Stimulated activated CD8-positive, alpha-beta memory T cell treated with anti-CD3 and anti-CD28 coated beads, Interleukin-12 subunit alpha, Interleukin-12 subunit beta, amount 100 ng/mL, for 24 hours (primary cell): ENCODE results near the gene MLPH.
A peak's percentile ranks its signal among the peaks of the same experiment; 100 is the strongest.

Experiments used
- DNase-seq: peaks from one replicate; pipeline ENCODE4 v3.0.0-alpha.2; 2020; ENCODE audit errors: extremely low read depth

MLPH gene

DNA sequence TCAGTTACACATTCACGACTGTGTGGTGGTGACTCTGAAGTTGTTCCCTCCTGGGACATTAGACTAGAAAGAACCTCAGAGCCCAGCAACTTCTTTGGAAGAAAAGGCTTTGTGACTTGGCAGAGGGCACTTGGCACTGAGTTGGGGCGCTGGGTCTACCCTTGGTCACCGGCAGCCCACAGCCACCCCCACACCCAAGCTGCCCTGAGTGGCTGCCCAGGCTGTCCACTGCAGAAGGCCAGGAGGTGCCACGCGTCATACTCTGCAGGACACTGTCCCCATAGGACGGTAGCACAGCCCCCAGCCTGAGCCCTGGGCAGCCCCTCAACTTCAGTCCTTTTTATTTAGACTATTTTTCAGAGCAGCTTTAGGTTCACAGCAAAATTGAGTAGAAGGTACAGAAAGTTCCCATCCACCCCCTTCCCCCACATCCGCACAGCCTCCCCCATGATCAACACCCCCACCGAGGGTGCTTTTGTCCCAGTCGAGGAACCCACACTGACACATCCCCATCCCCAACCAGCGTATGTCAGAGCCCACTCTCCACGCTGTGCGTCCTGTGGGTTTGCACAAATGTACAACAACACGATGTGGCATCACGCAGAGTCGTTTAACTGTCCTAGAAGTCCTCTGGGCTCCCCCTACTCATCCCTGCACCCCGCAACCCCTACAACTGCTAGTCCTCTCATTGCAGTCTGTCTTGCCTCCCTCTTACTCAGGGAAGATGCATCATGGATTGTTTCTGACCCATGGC is 80.4 kb downstream of the MLPH start:
- no peak for DNase-seq

DNA sequence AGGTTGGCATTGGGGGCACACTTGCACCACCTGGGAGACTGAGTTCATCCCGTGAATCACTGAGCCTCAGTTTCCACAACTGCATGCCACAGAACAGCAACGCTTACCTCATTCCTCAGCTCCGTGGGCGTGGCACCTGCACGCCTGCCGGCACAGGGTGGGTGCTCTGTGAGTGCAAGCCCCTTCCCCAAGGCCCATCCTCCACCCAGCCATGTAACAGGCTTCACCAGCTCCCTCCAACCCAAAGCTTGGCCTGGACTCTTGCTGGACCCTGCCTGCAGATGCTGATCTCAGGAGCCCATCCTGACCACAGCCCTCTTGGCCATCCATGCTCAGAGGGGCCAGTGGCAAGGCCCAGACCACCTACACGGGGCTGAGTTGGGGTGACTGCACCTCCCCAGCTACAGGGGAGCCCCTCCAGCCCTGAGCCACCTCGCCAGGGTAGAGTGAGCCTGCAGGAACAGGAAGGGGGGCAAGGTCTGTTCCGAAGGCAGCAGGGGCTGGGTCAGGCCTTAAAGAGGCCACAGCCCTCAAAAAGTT is 81.1 kb downstream of the MLPH start:
- no peak for DNase-seq

DNA sequence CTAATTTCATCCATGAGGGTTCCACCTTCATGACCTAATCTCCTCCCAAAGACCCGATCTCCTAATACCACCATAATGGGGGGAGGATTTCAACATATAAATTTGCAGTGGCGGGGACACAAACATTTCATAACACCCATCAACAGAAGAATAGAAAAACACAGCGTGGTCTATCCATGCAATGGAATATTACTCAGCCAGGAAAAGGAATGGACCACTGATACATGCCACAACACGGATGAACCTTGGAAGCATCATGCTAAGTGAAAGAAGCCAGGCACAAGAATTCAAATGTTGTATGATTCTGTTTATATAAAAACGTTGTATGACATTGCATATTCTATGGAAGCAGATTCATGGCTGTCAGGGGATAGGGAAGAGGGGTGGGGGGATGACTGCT is 82.0 kb downstream of the MLPH start:
- DNase-seq = no peak

DNA sequence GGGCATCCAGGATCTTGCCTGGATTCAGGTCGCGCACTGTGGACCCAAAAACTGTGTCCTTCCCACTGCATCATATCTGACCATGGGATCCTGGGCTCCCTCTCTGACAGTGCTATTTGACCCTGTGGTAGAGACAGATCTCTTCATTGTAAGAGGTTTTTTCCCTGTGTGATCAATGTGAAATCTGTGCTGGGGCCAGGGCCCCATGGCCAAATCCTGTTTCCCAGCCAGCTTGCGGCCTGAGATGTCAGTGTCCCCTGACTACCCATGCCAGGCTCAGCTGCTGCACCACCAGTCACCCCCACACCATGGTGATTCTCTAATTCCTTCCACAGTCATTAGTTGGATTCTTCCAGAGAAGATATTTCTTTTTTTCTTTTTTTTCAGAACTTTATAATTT is 82.8 kb downstream of the MLPH start:
- no peak for DNase-seq

DNA sequence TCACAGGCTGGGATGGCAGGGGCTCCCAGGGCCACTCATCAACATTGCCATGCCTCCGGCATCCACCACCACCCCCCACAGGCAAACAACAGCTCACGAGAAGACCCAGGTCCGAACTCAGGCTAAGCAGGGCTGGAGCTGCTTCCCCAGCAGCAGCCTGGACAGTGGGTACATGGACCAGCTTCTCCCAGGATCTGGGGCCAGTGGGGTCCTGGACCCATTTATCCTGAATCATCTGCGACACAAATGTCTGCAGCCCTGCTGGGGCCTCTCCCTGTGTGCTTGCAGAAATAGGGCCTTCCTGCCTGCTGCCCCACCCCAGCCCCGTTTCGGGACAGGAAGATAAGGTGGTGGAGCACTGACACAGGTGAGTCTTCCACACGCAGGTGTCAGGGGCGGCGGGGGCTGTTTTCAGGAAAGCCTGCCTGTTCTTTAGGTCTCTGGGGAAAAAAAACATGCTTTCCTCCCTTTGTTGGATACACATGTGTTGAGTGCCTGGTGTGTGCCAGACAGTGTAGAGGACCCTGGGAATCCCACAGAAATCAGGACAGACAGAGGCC is 83.8 kb downstream of the MLPH start:
- no peak for DNase-seq

DNA sequence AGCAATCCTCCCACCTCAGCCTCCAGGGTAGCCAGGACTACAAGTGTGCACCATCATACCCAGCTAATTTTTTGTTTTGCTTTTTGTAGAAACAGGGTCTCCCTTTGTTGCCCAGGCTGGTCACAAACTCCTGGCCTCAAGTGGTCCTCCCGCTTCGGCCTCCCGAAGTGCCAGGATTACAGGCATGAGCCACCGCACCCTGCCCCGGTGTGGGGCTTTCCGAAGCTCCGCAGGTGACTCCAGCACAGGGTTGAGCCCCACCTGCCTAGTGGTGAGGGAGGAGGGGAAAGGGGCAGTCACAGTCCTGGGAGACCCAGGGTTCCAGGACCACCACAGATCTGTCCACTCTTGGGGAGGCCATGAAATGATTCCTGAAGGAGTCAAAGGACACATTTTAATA is 84.5 kb downstream of the MLPH start:
- no peak for DNase-seq

DNA sequence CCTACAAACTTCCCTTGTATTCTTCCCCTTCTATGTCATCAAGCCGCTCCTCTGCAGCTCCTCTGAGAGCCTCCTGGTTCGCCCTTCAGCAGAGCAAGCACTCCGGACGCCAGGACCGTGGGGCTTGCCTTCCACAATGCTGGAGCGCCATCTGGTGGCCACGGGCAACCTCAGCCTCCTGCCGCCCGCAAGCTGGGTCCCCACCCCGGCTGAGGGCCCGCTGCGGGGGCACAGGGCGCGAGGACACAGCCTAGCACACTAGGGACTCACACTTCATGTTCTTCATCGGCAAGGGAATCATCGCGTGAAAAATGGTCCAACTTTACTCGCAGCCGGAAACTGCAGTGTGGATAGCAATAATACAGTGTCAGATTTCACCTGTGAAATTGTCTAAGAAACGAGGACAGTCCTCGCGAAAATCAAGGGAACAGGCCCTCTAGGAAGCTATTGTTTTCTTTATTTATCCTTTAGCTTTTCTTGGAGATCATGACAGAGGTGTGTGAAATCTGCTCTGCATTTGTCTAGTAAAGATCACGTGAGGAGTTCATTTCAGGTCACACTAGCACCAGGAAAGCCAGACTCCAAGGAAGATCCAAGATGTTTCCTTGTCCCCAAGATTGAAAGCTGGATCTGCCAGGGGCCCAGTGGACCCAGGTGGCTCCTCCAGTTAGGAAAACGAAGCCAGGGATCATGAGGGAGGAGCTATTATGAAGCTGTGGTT is 85.1 kb downstream of the MLPH start:
- DNase-seq = peak; percentile 70

DNA sequence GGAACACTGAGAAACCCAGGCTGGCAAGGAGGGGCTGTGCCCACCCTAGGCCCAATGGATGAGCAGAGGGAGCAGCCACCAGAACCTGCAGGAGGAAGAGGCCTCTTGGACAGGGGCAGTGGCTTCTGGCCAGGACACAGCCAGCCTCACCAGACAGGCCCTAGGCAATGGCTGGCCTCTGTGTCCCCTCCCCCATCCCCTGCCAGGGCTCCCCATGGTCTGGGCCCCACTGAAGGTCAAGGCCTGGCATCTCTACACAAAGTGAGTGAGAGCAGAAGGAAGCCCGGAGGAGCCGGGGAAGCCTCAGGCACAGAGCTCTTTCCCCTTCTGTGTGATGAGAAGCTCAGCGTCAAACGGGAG is 85.7 kb downstream of the MLPH start:
- no peak for DNase-seq

DNA sequence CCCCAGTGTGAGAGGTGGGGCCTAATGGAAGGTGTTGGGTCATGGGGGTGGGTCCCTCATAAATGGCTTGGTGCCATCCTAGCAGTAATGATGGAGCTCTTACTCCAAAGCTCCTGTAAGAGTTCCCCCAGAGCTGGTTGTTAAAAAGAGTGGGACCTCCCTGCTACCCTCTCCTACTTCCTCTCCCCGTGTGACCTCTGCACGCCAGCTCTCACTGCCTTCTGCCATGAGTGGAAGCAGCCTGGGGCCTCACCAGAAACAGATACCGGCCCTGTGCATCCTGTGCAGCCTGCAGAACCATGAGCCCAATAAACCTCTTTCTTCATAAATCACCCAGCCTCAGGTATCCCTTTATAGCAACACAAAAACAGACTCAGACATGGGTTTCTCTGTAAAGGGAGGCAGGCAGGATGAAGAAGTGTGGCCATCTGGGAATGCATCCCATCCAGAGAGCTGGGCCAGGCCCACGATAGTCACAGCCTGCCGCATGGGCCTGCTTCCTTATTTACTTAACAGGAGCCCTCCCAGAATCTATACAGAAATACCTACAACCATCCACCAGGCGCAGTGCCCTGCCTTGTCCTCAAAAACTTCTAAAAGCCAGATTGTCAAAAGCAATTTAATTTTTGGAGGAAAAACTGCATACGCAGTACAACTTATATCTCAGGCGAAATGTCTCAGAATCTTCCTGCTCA is 86.8 kb downstream of the MLPH start:
- DNase-seq = no peak

DNA sequence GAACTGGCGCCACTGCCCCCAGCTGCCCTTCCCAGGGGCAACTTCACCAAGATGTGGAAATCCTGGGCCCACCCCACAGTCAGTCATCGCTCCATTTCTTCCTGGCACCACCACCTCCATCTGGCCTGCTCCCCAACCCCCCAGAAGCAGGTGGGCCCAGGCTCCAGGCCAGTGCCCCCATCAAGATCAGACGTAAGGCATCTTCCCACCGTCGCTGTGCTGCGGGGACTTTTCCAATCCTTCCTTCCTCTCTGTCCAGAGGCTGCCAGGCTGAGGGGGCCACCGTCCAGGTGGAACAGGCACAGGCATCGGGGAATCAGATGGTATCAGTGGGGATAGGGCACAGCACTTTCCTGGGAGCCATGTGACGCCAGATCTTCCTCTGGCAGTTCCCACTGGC is 87.4 kb downstream of the MLPH start:
- DNase-seq = no peak

DNA sequence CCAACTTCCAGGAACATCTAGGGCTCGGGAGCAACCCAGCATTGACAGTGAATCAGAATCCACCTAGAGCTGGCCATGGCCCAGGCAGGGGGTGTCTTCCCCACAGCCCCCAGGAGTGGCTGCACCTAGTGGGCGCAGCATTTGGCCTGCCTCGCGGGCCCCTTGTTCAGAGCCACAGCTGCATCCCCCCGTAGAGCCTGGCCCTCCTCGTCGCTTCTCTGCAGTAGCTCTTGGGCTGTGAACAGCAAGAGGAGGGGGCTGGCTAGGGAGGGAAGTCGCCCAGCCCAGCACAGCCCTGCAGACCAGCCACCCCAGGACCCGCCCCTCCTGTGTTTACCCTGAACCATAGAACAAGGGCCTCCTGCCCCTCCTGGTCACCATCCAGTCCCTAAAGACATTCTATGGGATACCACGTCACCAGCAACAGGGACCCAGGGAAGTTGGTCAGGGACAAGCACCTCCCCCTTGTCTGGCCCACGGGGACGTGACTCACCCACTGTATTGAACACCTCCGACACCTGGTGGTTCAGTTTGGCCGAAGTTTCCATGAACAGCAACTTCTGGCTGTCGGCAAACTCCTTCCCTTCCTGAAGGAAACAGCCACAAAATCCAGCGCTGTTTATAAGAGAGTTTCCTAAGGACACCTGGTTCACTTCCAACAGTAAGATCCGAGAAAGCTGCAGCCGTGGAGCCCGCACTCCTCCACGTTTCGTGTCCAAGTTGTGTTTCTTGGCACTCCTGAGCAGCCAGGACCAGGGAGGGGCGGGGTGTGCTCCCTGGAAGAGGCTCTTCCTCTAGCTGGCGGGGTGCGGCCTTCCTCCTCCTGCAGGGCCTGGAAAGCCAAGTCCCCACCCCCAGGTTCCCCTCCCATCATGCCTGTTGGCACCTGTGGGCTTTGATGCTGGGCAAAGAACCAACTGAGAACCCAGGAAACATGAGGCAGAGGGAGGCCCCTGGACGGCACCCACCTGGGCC is 88.1 kb downstream of the MLPH start:
- no peak for DNase-seq

DNA sequence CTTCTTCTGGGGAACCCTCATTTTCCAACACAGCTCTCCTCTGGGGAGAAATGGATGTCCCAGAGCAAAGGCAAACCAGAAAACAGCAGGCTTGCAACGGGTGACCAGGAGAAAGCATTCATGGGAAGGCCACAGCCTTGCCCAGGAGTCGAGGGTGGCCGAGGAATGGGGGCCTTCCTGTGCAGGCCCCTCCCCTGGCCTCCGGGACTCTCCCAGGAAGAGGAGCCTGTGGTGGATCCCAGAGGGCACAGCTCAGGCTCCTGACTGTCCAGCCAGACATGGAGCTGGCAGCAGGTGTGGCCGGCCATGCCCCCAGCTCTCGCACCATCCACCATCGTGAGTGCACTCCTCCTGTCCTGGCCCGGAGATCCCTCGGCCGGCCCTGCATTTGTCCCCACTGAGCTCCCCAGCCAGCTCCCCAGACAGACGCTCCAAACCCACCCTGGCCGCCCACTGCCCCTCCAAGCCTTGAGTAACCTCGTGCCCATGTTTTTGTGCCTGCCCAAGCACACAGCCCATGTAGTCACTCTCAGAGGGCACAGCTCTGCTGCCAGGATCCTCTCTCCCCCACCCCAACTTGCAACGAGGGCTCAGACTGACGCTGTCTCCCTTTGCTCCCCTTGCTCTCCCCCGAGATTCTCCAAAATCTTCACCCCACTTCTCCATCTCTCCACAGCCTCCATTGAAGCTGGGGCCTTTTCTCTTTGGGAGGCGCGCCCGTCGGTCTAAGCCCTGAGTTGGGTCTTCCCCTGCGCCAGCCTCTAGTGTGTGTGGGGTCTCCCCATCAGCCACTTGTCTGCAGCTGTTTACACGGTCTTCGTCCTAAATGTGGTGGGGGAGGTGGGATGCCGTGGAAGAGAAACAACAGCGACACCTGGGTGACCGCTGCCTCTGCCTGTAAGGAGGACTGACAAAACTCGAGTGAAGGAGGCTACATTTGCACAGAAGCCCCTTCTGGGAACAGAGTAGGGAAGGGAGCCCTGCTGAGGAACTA is 89.1 kb downstream of the MLPH start:
- no peak for DNase-seq

DNA sequence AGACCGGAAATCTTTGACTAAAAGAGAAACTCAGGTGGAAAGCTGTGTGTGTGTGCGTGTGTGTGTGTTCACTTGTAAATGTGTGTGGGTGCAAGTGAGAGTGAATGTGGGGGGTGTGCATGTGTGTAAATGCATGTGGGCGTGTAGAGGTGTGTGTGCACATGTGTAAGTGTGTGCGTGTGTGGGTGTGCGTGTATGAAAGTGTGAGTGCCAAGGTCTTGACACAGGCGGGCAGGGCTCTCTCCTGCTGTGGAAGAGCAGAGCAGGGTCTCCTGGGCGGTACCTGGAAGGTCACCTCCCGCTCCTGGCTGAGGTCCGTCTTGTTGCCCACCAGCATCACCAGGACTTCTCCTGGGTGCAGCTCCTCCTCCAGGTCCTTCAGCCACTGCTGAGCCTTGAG is 89.9 kb downstream of the MLPH start:
- DNase-seq = no peak

DNA sequence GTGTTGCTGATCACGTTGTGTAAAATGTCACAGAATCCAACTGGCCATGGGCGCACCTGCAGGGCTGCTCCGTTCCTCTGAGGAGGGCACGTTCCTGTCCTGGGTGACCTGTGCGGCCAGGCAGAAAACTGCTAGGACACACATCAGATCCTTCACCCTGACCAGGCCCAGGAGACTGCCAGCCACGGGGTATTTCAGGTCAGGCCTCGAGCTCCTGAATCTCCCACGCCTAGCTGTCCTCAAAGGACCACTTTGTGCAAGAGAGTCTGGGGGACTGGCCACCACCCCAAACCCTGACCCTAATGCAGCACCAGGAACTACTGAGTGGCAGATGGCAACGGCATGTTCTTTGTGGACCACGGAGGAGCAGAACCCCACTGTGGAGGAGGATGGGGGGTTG is 90.4 kb downstream of the MLPH start:
- no peak for DNase-seq

DNA sequence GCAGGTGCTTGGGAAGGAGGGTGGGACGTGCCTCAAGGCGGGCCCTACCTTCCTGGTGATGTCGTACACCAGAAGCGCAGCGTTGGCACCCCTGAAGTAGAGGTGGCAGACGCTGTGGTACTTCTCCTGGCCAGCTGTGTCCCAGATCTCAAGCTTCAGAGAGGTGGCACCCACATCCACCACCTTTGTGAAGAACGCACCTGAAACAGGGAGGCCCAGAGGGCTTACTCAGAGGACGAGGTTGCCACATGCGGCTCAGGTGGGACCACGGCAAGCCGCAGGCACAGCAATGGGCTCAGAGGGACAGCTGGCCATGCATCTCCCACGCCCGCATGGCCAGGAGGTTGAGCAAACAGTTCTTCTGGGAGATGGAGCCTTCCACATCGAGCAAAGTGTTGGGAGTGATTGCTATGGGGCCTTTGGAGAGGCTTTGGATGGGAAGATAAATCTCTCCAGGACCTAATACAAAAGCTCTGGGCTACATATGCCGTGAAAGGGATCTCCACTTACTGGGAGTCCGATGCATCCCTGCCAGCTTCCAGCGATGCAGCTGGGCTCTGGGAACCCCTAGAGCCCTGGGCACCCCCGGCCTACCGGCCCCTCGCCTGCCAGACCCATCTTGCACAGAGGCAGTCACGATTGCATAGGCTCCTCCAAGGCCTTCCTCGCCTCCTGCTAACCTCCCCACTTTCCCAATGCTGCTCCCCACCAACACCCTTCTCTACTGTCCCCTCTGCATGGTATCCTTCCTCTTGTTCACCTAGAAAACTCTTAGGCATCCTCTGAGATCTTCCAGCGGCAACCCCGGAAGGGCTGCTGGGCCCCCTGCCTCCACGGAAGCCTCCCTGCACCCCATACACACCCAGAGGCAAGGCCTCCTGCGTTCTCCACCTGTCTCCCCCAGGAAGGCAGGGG is 91.2 kb downstream of the MLPH start:
- no peak for DNase-seq

DNA sequence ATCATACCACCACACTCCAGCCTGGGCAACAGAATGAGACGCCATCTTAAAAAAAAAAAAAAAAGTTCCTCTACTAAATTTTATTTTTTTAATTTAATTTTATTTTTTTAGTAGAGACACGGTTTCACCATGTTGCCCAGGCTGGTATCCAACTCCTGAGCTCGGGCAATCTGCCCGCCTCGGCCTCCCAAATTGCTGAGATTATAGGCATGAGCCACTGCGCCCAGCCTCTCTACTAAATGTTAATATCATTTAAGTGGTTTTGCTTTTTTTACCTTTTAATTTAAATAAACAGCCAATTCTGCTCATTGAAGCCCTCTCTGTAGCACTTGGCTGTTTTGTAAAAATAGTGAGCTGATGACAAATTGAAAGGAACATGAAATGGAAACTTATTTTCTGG is 94.3 kb downstream of the MLPH start:
- no peak for DNase-seq

DNA sequence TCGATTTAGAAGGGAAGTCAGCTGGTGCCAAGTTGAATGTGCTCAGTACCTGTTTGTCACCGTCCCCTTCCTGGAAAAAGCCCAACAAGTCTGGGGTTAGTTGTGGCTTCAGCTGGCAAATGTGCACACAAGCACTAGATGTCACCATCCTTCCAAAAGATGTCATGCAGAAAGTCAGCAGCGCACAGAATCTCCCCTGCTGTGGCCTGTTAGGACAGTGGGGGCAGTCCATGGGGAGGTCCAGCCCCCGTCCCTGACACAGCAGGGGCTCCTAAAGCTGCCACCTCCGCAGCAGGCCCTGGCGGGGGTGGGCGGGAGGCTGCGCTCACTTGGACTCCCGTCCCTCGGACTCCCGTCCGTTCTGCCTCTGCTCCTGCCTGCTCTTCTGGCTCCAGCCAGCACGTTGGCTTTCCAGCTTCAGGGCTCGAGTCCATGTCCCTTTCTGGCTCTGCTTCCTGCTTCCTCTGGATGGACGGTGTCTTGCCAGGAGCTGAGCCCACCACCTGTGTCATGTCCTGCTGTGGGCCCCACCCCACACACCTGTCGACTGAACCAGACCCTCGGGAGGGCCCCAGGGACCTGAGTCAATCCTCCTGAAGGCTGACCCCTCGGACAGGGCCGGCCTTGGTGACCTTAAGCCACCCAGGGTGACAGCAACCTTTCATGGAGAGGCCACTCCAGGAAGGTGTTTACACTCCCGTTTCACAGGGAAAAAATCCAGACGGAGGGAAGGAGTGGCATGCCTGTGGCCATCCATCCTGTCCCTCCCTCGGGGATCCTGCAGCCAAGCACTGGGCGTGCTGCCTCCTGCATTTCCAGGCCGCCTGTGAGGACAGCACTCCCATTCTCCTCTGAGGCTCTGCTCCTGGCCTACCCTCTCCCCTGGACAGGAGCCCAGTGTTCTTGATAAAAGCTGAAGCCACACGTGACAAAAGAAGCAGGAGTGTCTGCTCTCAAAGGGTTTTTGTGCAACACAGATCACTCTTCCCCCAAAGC is 95.0 kb downstream of the MLPH start:
- DNase-seq = no peak
